Keratinocyte (primary cell): ENCODE measurements around the gene KRT25. TPM values are rescaled to one million over a fixed set of nuclear protein-coding genes. Genes with fewer than 3 reads are reported as not detected.

Source experiments
- DNase-seq: peaks from one replicate; pipeline ENCODE4 v3.0.0-alpha.2; 2011; ENCODE audit warnings: low read depth, missing footprints, low spot score
- FAIRE-seq: peaks from 2 replicates; lab custom pipeline; 2011; peaks lifted over from hg19 to GRCh38; lab: Jason Lieb, UNC
- H2AFZ ChIP-seq: 2 replicates; pipeline ENCODE4 v1.6.0; 2012; ENCODE audit warnings: low read length, control low read depth, inconsistent platforms; ENCODE audit not compliant: control insufficient read depth
- H3K27ac ChIP-seq: 2 replicates; pipeline ENCODE4 v1.5.1; 2011; ENCODE audit warnings: low read length; ENCODE audit not compliant: control insufficient read depth, insufficient read depth
- H3K27me3 ChIP-seq: 3 replicates; pipeline ENCODE4 v1.6.0; 2011; ENCODE audit warnings: low read length; ENCODE audit not compliant: control insufficient read depth, insufficient read depth; ENCODE audit errors: extremely low read depth
- H3K36me3 ChIP-seq, 2 experiments: 2 replicates in 1 of 2; 3 replicates in 1 of 2; pipeline ENCODE4 v1.5.1; 2011; ENCODE audit warnings: low read length in 2 of 2, mild to moderate bottlenecking in 1 of 2; ENCODE audit not compliant: control insufficient read depth in 2 of 2, insufficient read depth in 2 of 2; ENCODE audit errors: extremely low read depth in 1 of 2
- H3K4me1 ChIP-seq: 3 replicates; pipeline ENCODE4 v1.5.1; 2011; ENCODE audit warnings: low read length; ENCODE audit not compliant: control insufficient read depth, insufficient read depth; ENCODE audit errors: extremely low read depth
- H3K4me2 ChIP-seq: 3 replicates; pipeline ENCODE4 v1.6.0; 2011; ENCODE audit warnings: low read depth, low read length; ENCODE audit not compliant: control insufficient read depth, insufficient read depth; ENCODE audit errors: extremely low read depth
- H3K4me3 ChIP-seq, 3 experiments: fragments of 200-600 bp in 1 of 3; sonication (generic) in 1 of 3; 2 replicates in 2 of 3; 3 replicates in 1 of 3; pipeline ENCODE4 v1.5.1; 2011 to 2016; ENCODE audit warnings: low read length in 3 of 3, mild to moderate bottlenecking in 3 of 3, control low read depth in 2 of 3, inconsistent platforms in 1 of 3, low read depth in 1 of 3, mixed read lengths in 1 of 3, mixed run types in 1 of 3, moderate library complexity in 1 of 3; ENCODE audit not compliant: control insufficient read depth in 2 of 3, insufficient read depth in 2 of 3; ENCODE audit errors: extremely low read depth in 1 of 3
- H3K79me2 ChIP-seq: 2 replicates; pipeline ENCODE4 v1.6.0; 2012; ENCODE audit warnings: low read length; ENCODE audit not compliant: control insufficient read depth, insufficient read depth
- H3K9ac ChIP-seq: 3 replicates; pipeline ENCODE4 v1.6.0; 2011; ENCODE audit warnings: low read length; ENCODE audit not compliant: control insufficient read depth, insufficient read depth; ENCODE audit errors: extremely low read depth
- H3K9me1 ChIP-seq: 3 replicates; pipeline ENCODE4 v1.6.0; 2011; ENCODE audit warnings: low read length; ENCODE audit not compliant: control insufficient read depth, insufficient read depth; ENCODE audit errors: extremely low read depth
- H3K9me3 ChIP-seq: 2 replicates; pipeline ENCODE4 v1.5.1; 2012; ENCODE audit warnings: low read depth, low read length; ENCODE audit not compliant: control insufficient read depth
- H4K20me1 ChIP-seq: 3 replicates; pipeline ENCODE4 v1.6.0; 2011; ENCODE audit warnings: low read length; ENCODE audit not compliant: control insufficient read depth, insufficient read depth; ENCODE audit errors: extremely low read depth
- CTCF ChIP-seq, 3 experiments: IDR thresholded peaks in 1 of 3; conservative IDR thresholded peaks in 1 of 3; optimal IDR thresholded peaks in 1 of 3; 2 replicates in 2 of 3; 3 replicates in 1 of 3; pipeline versions ENCODE3 to v1.5.1; 2011; ENCODE audit warnings: low read length in 3 of 3, mild to moderate bottlenecking in 3 of 3, moderate library complexity in 2 of 3, control low read depth in 1 of 3, inconsistent platforms in 1 of 3; ENCODE audit not compliant: insufficient read depth in 2 of 3; ENCODE audit errors: extremely low read depth in 1 of 3
- EZH2 ChIP-seq: IDR thresholded peaks from one replicate; pipeline ENCODE4 v1.6.1; 2012; ENCODE audit warnings: inconsistent platforms, mild to moderate bottlenecking, low read length, moderate library complexity
- dilution Hi-C: fragments of 300-500 bp; cut with MboI; formaldehyde crosslinking; loops from one replicate; pipeline ENCODE4 v1.7.0; 2020; ENCODE audit warnings: low sequenced_read_pairs; ENCODE audit not compliant: extremely low pct_ligation_motif_present
- polyA plus RNA-seq, 5 experiments: library from polyadenylated mRNA; depleted of rRNA in 3 of 5; stranded (reverse) in 3 of 5; stranded (forward) in 1 of 5; unstranded in 1 of 5; fragments of >200 nt; gene quantifications; 1 replicate in 1 of 5; 2 replicates in 3 of 5; 3 replicates in 1 of 5; pipeline versions ENCODE4 v1.2.1 to v1.2.3, GENCODE V29; 2011 to 2012; ENCODE audit warnings: missing spikeins in 2 of 5, low read depth in 1 of 5, low replicate concordance in 1 of 5

Gene KRT25
- polyA plus RNA-seq, 1 donor (not counting 4 experiments of a cell fraction or from before 2014, with no cell fraction given), result not detected

- no peaks in the 10 kb centered on the region for H3K9me3 ChIP-seq
- H3K36me3 ChIP-seq, result no peaks in the 10 kb centered on the region
- TF ChIP-seq EZH2 (no peak), CTCF (optimal IDR thresholded peaks at IDR 0.05 in 1 of 3, IDR thresholded peaks at IDR 0.05 in 1 of 3, conservative IDR thresholded peaks at IDR 0.05 in 1 of 3; ENCODE audit: extremely low read depth in 1 of 3, insufficient read depth in 2 of 3, low read length in 3 of 3) (no peak)
- no peak for FAIRE-seq
- no peaks in the 10 kb centered on the region for H3K79me2 ChIP-seq
- H3K4me1 ChIP-seq, result no peaks in the 10 kb centered on the region
- no peak overlapping the region for H3K9ac ChIP-seq
- DNase-seq, result no peak
- H4K20me1 ChIP-seq, result no peaks in the 10 kb centered on the region
- H3K4me2 ChIP-seq, result no peak overlapping the region
- H3K27me3 ChIP-seq, result no peaks in the 10 kb centered on the region
- dilution Hi-C loops, result no loop called here
- no peaks in the 10 kb centered on the region for H3K9me1 ChIP-seq
- H3K27ac ChIP-seq, result no peak overlapping the region
- no peak overlapping the region for H2AFZ ChIP-seq
- H3K4me3 ChIP-seq, result no peak overlapping the region
Measured at GRCh38 chr17:40720899-40721298, 34.2 kb downstream of the KRT25 start.

- DNase-seq (peak; percentile 11), FAIRE-seq (peak; percentile 43)
- no peak overlapping the region for H2AFZ ChIP-seq
- H4K20me1 ChIP-seq, result no peaks in the 10 kb centered on the region
- no peak overlapping the region for H3K27ac ChIP-seq
- H3K4me2 ChIP-seq, result peak overlapping the region; percentile 14
- TF ChIP-seq CTCF (optimal IDR thresholded peaks at IDR 0.05 in 1 of 3, IDR thresholded peaks at IDR 0.05 in 1 of 3, conservative IDR thresholded peaks at IDR 0.05 in 1 of 3; ENCODE audit: extremely low read depth in 1 of 3, insufficient read depth in 2 of 3, low read length in 3 of 3), result peak; percentile 16 to 66 (median 27)
- no peak for TF ChIP-seq EZH2
- H3K79me2 ChIP-seq, result no peaks in the 10 kb centered on the region
- no peaks in the 10 kb centered on the region for H3K9me1 ChIP-seq
- H3K36me3 ChIP-seq, result no peaks in the 10 kb centered on the region
- H3K4me3 ChIP-seq, result no peak overlapping the region
- H3K9me3 ChIP-seq, result no peaks in the 10 kb centered on the region
- dilution Hi-C loops, result no loop called here
- H3K4me1 ChIP-seq, result no peaks in the 10 kb centered on the region
- H3K27me3 ChIP-seq, result no peaks in the 10 kb centered on the region
- H3K9ac ChIP-seq, result no peak overlapping the region
Measured at GRCh38 chr17:40718930-40719329, 36.2 kb downstream of the KRT25 start.
